ENCODE data around the gene ADGRA1. TPM values are rescaled to one million over a fixed set of nuclear protein-coding genes. Genes with fewer than 3 reads are reported as not detected.

ADGRA1 gene
- total and polyA plus RNA-seq, 2 of the 13 experiments (the other 11 are each of a cell fraction or from before 2014, with no cell fraction given), result not detected

GRCh38 chr10:133088956-133089800 is 1.5 kb downstream of the ADGRA1 start:
- CTCF ChIA-PET (ENCODE audit: low intra/inter-chr PET ratio, low total read pairs), result no interaction called here
- no peak for DNase-seq (ENCODE audit: low spot score)
- no peak overlapping the region for H3K27ac ChIP-seq (ENCODE audit: extremely low read length, insufficient read depth, low read length)
- POLR2A ChIA-PET, result no interaction called here
- peak overlapping the region; percentile 49; the same call in 1 of the 2 replicates for H3K4me2 ChIP-seq (ENCODE audit: low read depth, low read length)
- no peak overlapping the region for H2AFZ ChIP-seq (ENCODE audit: low read length)
- in situ Hi-C loops (cut with HindIII; ENCODE audit: extremely low pct_ligation_motif_present, low pct_unique_long_range_greater_than_20kb), result no loop called here
- BruUV-seq (replicated peaks), result no TSS peak
- no peaks in the 10 kb centered on the region for H3K36me3 ChIP-seq (replicated peaks in 1 of 2; ENCODE audit: control insufficient read depth in 1 of 2, insufficient read depth in 2 of 2, low read length in 2 of 2)
- WGBS (ENCODE audit: low lambda C conversion rate), result 73% methylated on average over 27 of the region's 46 CpGs
- H4K20me1 ChIP-seq (ENCODE audit: insufficient read depth, low read length), result peaks cover 3% of the 10 kb centered on the region; the same call in 1 of the 2 replicates
- no peaks in the 10 kb centered on the region for H3K9me3 ChIP-seq (ENCODE audit: low read length)
- H3K79me2 ChIP-seq (ENCODE audit: insufficient read depth, low read length), result no peaks in the 10 kb centered on the region
- peak overlapping the region in 1 of 3 experiments; percentile 46; a peak in 1 of 6 replicates for H3K4me3 ChIP-seq (replicated peaks in 1 of 3; ENCODE audit: insufficient read depth in 1 of 3, low read depth in 2 of 3, low read length in 3 of 3)
- intact Hi-C loops (cut with micrococcal nuclease; ENCODE audit: unreplicated experiment), result no loop called here
- H3K4me1 ChIP-seq (ENCODE audit: insufficient read depth, low read length), result peaks cover 8% of the 10 kb centered on the region; the same call in 1 of the 2 replicates
- no peak for FAIRE-seq
- no peak overlapping the region for H3K9ac ChIP-seq (ENCODE audit: insufficient read depth, low read depth, low read length)
- peaks cover 20 to 87% of the 10 kb centered on the region in 2 experiments for H3K27me3 ChIP-seq (ENCODE audit: control insufficient read depth in 1 of 2, insufficient read depth in 2 of 2, low read length in 2 of 2)
- no peak for ATAC-seq
- TF ChIP-seq ZBTB14 (CRISPR knock-in tag; IDR thresholded peaks at IDR 0.05) (no peak), PHF21A (CRISPR knock-in tag; IDR thresholded peaks at IDR 0.05) (peak; percentile 10; the same call in 1 of the 2 replicates), ZNF687 (CRISPR knock-in tag; IDR thresholded peaks at IDR 0.05) (0 out of 2 replicates have a peak, but pooled peaks have one; percentile 3), BHLHE40 (IDR thresholded peaks at IDR 0.05; ENCODE audit: low read length) (0 out of 2 replicates have a peak, but pooled peaks have one; percentile 39), ZNF260 (CRISPR knock-in tag; IDR thresholded peaks at IDR 0.05; ENCODE audit: borderline replicate concordance, low read depth) (no peak), ZNF816 (CRISPR knock-in tag; IDR thresholded peaks at IDR 0.05; ENCODE audit: borderline replicate concordance) (no peak), ZNF644 (CRISPR knock-in tag; IDR thresholded peaks at IDR 0.05; ENCODE audit: low read depth) (no peak), AGO1 (IDR thresholded peaks at IDR 0.05; ENCODE audit: low read depth, low read length, poor library complexity, severe bottlenecking) (no peak), SPEN (CRISPR knock-in tag; IDR thresholded peaks at IDR 0.05; ENCODE audit: low read depth) (no peak), NFKB2 (CRISPR knock-in tag; IDR thresholded peaks at IDR 0.05; ENCODE audit: borderline replicate concordance) (no peak)
- TF ChIP-seq, protein P1, sequence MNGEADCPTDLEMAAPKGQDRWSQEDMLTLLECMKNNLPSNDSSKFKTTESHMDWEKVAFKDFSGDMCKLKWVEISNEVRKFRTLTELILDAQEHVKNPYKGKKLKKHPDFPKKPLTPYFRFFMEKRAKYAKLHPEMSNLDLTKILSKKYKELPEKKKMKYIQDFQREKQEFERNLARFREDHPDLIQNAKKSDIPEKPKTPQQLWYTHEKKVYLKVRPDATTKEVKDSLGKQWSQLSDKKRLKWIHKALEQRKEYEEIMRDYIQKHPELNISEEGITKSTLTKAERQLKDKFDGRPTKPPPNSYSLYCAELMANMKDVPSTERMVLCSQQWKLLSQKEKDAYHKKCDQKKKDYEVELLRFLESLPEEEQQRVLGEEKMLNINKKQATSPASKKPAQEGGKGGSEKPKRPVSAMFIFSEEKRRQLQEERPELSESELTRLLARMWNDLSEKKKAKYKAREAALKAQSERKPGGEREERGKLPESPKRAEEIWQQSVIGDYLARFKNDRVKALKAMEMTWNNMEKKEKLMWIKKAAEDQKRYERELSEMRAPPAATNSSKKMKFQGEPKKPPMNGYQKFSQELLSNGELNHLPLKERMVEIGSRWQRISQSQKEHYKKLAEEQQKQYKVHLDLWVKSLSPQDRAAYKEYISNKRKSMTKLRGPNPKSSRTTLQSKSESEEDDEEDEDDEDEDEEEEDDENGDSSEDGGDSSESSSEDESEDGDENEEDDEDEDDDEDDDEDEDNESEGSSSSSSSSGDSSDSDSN (CRISPR knock-in tag; IDR thresholded peaks at IDR 0.05), result 0 out of 2 replicates have a peak, but pooled peaks have one; percentile 4
- TF ChIP-seq, protein P2, sequence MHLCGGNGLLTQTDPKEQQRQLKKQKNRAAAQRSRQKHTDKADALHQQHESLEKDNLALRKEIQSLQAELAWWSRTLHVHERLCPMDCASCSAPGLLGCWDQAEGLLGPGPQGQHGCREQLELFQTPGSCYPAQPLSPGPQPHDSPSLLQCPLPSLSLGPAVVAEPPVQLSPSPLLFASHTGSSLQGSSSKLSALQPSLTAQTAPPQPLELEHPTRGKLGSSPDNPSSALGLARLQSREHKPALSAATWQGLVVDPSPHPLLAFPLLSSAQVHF (CRISPR knock-in tag; IDR thresholded peaks at IDR 0.05), result no peak
- TF ChIP-seq, protein P3, sequence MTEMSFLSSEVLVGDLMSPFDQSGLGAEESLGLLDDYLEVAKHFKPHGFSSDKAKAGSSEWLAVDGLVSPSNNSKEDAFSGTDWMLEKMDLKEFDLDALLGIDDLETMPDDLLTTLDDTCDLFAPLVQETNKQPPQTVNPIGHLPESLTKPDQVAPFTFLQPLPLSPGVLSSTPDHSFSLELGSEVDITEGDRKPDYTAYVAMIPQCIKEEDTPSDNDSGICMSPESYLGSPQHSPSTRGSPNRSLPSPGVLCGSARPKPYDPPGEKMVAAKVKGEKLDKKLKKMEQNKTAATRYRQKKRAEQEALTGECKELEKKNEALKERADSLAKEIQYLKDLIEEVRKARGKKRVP (CRISPR knock-in tag; IDR thresholded peaks at IDR 0.05), result no peak

All from HepG2 (cell line).